Measurements from ENCODE around the gene TUBGCP2.
A peak's percentile ranks its signal among the peaks of the same experiment; 100 is the strongest.

The TUBGCP2 gene

DNA sequence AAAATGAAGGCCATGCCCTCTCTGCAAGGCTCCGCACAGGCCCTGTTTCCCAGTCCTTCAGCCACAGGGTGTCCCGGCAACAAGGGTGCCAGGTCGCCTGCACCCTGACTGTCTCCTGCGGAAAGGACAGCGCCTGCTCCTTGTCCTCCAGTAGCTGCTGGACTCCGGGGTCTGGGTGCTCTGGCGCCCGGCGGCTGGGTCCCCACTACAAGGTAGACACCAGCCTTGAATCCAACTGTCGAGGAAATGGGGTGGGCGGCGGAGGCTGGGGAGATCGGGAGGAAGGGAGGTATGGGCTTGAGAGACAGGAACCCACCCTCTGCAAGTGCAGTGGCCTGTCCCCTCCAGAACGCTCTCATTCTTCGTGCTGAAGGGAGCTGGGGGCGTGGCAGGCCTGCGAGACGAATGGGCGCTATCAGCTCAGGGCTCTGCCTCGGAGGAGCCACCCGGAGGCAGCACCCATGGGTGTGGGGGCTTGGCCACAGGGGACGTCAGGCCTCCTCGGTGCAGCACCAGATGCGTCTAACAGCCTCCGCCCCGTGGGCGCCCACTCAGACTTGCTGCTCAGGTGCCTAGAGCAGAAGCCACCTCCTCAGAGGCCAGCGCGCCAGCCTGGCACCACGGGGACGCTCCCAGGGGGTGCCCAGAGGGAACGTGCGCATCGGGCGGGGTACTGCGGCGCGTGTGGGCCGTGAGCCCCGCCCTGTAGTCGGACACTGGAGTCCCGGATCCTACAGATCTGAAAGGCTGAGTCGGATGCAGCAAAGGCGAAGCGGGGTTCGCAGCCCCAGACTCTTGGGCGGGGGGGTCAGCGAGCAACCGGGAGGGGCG lies 47.6 kb downstream of the TUBGCP2 start:
- DNase-seq = peak; percentile 73

DNA sequence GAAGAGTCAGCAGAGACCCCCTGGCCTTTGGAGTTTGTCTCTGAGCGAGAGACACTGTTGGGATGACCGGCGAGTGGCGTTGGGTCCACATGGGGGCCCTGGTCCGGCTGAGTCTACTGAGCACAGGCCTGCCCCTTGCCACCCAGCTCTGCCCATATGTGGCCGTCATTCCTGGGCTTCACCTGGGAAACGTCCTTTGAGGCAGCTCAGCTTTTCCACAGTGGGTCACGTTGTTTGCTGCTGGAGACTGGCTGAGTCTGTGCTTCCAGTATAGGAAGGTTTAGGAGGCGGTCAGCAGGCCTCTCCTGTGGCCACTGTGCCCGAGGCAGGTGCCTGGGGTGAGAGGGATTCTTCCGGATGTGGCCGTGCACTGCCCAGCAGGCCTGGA lies 49.1 kb downstream of the TUBGCP2 start:
- no peak for DNase-seq

DNA sequence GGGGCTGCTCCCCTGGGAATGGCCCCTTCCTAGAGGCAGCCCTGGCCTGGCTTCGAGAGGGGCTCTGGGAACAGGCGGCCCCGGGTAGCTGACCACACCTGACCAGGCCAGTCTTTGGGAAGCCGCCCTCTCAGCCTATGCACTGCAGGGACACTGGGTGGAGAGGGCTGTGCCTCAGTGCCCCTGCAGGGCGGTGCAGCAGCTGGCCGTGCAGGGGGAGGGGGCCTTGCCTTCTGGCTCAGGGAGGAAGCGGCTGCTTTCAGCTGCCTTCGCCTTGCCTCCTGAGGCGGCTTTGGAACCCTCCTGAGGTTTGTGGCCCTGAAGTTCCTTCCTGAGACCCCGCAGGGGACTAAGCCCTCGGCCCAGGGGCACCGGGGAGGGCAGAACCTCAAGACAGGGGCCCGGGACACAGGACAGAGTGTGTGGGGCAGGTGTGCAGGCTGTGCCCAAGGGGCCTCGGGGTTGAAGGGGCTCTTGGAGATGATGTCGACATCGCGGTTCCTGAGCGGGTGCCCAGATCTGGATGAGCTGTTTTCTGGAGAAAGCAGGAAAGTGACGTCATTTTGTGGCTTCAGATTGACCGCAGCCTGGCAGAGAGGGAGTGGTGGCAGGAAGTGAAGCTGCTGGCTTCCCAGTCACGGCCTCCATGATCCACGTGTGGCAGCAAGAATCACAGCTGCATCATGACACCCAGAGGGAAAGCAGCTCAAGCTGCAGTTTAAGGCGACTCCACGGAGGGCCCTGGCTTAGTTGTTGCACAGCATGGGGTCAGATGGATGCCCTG lies 49.7 kb downstream of the TUBGCP2 start:
- DNase-seq = no peak

DNA sequence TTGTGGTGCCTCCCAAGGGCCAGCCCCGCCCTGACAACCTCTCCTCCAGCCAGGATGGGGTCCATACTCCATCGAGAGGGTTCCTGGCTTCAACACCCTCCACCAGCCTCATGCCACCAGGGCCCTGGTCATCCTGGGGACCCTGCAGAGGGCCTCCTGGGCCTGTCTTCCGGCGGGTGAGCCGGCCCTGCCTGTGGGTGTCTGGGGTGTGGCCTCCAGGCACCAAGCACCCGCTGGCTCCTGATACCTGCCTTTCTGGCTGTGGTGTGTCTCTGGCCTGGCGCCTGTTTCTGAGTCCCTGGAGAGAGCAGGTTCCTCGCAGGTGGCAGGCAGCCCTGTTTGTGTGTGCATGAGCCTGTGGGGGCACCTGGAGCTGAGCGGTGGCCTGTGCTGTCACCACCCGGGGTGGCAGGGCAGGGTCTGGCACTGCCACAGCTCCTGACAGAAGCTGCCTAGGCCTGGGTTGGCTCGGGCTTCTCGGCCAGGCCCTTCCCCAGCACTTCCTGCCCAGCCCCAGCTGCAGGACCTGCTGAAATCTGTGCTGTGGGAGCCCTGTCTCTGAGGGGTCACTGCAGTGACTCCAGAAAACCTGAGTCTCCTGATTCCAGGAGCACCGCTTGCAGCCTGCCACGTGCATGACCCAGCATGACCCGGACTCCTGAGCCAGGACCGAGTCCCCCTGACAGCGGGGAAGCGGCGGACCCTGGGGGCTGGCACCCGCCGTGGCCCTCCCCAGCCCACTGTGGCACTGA lies 50.4 kb downstream of the TUBGCP2 start:
- DNase-seq = peak; percentile 33

DNA sequence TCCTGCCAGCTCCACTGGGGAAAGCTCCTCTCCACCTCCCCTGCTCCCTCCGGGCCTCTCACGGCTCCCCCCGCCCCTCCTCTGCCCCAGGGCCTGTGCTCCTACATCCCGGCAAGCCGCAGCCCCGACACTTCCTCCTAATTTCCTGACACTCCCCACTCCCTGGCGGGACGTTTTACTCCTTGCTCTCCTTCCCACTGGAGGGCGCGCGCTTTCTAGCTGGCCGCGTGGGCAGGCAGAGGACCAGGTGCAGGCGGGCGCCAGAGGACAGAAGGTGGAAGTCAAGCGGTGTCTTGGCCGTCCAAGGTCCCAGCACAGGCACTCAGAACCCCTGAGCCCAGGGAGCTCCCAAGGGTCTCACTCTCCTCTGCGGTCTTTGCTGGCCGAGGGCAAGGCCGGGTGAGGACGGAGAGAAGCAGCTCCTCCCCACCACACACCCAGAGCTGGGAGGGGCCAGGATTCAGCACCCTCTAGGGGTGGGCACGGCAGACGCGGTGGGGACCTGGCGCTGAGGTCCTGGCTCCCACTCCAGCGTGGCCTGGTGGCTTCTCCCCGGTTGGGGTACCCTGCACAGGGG lies 51.1 kb downstream of the TUBGCP2 start:
- no peak for DNase-seq

DNA sequence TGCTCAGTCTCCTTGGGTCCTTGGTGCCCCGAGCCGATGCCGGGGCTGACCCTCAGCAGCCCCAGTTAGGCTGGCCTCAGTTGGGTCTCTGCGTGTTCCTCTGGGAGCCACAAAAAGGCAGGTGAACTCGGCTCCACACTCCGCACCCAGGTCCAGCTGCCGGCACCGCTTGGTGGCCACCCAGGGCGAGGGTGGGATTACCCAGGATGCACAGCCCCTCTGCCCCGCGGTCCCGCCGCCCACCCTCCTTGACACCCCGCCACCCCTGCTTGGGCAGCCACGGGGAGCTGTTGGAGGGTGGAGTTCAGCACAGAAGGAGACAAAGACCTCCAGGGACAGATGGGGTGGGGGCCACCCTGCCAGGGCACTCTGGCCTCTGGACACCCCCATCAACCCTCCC lies 53.3 kb downstream of the TUBGCP2 start:
- no peak for DNase-seq

DNA sequence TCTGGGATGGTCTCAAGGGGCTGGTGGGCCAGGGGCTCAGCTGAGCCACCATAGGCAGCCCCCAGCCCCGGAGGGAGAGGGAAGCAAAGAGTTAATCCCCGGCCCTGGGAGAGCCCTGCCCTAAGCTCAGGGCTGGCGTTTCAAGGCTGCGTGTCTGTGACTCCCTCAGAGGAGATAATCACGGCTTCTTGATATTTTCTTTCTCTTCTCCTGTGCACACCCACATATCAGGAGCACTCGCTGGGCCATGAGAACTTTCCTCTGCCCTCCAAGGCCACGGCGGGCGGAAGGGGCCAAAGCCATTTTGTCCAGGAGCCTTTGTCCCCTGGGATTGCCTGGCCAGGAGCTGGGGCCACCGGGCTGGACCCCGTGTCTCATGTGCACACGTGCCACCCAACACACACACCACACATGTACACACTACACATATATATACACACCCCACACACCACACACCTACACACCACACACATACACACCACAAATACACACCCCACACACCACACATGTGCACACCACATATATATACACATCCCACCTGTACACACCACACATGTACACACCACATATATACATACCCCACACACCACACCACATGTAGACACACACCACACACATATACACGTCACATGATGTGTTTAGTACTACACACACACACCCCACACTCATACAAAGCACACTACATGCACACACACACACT lies 54.1 kb downstream of the TUBGCP2 start:
- DNase-seq = no peak

DNA sequence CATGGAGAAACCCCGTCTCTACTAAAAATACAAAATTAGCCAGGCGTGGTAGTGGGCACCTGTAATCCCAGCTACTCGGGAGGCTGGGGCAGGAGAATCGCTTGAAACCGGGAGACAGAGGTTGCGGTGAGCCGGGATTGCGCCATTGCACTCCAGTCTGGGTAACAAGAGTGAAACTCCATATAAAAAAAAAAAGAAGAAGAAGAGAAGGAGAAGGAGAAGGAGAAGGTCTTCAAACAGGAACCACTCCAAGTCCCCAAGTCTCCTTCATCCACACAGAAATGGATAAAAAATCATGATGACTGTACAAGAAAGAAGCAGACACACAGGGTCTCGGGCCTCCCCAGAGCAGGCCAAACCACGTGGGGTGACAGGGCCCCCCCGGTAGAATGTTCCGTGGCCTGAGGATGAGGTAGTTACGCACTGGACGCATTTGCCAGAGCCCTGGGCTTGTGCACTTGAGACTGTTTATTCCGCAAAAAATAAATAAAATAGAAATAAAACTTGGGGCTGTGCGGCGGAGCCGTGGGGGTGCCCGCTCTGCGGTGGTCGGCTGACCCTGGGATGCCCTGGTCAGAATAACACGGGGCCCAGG lies 55.2 kb downstream of the TUBGCP2 start:
- DNase-seq = no peak

DNA sequence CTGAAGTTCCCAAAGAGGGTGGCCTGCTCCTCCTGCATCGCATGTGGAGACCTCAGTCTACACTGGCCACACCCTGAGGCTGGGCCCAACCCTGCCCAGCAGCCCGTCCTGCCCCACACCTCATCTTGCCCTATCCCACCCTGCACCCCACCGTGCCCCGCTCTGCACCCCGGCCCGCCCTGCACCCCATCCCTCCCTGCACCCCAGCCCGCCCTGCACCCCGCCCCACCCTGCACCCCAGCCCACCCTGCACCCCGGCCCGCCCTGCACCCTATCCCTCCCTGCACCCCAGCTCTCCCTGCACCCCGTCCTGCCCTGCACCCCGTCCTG lies 56.5 kb downstream of the TUBGCP2 start:
- DNase-seq = no peak

DNA sequence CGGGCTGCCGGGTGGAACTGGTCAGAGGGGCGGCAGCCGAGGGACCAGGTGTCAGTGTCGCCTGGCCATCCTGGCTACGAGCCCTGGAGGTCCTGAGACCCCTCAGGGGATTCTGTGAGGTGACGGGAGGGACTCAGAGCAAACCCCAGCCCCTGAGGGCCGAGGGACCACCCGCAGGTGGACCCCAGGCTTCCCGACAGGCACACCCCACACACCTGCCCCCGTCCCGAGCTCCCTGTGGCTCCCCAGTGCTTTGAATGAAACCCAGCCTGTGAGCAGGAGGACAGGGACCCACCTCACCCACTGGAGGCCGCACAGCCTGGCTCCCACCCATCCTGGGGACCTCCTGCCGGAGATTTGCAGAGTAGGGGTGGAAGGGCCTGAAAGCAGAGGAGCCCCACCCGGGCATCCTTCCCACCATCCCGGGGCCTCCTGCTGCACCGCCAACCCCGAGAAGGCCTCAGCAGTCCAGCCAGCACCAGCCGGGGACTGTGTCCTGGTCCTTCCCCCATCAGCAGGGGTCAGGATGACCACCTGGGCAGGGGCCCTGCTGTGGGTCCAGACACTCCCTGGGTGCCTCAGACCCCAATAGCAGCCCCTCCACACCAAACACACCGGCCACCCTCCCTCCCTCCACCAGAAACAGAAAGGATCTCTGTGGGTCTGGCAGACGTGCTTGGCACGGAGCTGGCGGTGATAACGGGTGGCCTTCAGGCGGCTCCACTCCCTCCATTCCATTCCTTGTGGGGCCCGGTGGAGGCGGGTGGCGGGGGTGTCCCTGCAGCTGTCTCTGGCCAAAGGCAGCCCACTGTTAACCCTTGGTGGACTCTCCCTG lies 57.1 kb downstream of the TUBGCP2 start:
- DNase-seq = no peak

DNA sequence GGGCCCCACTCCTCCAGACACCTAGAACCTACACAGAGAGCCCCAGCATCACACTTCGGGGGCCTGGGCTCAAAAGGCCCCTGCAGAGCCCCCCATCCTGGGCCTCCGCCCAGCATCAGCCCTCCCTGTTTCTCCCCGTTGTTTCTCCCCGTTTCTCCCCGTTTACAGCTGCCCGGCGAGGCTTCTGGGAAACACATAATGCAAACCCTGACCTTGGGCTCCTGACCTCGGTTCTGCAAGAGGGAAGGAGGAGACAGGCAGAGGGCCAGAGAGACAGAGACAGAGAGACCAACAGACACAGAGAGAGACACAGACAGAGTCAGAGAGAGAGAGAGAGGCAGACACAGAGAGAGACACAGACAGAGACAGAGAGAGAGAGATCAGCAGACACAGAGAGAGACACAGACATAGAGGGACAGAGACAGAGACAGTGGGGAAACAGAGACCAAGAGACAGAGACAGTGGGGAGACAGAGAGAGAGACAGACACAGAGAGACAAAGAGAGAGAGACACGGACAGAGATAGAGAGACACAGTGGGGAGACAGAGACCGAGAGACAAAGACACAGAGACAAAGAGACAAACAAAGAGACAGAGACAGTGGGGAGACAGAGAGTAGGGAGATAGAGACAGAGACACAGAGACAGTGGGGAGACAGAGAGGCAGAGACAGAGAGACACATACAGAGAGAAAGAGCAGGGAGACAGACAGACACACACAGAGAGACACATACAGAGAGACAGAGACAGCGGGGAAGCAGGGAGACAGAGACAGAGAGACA lies 58.5 kb downstream of the TUBGCP2 start:
- DNase-seq = no peak

DNA sequence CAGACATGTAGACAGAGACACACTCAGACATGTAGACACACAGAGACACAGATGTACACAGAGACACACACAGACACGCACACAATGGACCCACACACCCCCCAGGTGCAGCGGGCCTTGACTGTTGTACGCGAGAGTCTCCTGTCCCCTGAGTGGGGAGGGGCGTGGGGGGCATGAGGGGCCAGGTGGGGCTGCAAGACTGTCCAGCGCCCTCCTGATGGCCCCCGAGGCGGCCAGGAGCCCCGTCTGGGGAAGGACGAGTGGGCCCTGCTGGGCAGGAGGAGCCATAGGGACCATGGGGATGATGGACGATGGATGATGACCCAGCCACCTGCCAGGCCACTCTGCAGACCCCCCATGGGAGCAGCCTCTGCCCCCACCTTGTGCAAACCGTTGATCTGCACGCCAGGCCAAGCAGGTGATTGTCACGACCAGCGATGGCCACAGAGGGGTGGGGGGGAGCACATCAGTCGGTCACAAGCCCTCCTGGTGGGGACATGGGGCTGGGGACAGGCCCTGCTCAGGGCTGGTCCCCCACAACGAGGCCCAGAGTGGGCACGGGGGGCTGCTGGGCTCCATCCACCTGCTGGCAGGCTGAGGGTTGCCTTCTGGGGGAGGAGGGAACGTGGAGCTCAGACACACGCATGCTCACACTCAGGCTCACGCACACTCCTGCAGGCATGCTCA lies 59.4 kb downstream of the TUBGCP2 start:
- no peak for DNase-seq

DNA sequence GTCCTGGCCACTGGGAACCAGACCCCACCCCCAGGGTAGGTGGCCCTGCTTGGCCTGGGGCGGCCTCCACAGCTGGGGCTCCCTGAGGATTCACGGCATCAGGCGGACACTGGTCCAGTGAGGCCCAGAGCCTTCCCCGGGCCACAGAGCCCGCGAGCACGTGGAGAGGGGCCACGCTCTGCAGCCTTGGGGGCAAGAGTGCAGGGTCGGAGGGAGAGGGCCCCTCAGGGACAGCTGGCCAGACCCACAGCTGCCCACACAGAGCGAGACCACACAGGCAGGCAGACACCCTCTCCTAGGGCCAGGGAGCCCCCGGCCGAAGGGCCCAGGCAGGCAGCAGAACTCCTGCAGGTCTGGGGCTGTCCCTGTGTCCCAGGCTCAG lies 60.3 kb downstream of the TUBGCP2 start:
- no peak for DNase-seq

DNA sequence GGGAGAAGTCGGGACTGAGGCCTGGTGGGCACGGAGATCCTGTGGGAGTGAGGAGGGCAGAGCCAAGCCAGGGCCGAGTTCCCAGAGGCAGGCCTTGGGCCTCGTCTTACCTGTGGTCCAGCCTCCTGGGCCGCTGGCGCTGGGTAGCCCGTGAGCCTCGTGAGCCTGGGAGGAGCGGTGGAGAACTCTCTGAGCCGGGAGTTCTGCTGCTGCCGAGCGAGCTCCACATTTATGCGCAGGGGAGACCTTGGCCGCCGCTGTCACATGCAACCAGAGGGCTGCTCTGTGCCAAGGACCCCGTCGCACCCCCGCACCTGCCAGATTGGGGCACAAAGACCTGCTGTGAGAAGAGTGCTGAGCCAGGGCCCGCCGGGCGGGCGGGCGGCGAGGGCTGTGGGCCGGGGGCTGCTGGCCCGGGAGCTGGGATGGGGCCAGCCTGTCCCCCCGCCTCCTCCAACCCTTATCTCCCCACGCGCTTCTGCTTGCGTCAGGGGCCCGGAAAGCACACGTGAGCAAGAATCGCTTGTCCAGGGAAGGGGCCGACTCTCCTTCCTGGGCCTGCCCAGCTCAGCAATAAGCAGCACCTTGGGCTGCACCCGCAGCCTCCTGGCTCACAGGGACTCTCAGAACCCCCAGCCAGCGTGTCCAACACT lies 60.9 kb downstream of the TUBGCP2 start:
- DNase-seq = no peak

DNA sequence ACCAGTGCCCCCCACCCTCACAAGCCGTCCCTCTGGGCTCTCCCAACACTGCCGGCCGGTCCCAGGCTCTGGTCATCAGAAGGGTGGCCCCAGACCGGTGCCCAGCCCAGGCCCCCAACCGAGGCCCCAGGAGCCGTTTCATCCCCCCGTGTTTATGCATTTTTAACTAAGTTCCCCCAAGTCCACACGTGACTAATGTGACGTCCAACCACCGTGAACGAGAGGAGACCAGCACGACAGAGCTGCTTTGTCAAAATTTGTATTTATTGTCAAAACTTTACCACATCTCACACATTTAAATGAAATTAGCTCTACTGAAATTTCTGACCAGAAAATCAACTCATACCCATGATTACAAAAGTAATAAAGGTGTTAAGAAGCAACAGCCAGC lies 62.4 kb downstream of the TUBGCP2 start:
- no peak for DNase-seq

DNA sequence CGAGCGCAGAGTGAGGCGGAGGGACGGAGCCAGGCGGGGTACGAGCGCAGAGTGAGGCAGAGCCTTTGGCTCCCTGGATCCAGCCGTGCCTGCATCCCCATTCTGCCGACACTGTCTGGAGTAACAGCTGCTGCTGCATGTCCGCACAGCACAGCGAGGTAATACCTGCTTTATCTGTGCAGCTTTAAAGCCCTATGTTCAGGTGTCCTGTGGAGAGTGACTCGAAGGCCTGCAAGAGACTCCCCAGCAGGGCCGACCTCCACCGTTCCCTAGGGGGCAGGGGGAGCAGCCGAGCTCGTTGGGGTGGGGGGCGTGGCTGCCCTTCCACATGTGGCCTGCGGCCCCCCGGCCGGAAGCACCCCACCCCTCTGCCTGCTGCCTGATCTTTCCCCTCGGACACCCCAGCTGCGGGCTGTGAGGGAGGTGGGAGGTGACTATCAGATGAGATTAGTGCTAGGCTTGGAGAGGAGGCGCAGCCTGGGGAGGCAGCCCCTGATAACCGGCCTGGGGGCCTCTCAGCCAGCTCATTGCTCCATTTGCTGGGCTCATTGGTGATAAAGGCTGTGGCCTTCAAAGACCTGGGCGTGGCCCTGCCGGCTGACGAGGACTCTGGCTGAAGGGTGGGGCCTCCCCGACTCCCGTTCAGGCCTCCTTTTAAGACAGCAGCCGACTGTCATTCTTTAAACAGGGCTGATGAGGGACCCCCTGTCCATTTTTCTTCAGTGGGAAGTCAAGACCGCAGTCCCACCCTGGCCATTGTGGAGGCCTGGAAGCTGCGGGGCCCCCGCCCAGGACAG lies 63.0 kb downstream of the TUBGCP2 start:
- no peak for DNase-seq

DNA sequence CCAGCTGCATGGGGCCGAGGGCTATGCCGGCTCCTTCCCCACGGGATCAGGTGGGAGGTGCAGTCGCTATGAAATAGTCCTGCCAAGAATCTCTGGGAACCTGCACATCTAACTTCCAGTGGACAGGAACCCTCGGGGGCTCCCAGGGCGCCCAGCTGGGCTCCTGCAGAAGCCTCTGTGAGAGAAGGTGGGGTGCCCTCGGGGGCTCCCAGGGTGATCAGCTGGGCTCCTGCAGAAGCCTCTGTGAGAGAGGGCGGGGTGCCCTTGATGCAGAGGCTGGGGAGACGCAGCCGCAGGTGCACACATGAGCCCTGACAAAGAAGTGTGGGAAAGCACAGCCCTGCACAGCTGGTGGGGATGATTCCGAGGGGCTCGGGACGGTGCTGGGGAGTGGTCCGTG lies 65.1 kb downstream of the TUBGCP2 start:
- no peak for DNase-seq

DNA sequence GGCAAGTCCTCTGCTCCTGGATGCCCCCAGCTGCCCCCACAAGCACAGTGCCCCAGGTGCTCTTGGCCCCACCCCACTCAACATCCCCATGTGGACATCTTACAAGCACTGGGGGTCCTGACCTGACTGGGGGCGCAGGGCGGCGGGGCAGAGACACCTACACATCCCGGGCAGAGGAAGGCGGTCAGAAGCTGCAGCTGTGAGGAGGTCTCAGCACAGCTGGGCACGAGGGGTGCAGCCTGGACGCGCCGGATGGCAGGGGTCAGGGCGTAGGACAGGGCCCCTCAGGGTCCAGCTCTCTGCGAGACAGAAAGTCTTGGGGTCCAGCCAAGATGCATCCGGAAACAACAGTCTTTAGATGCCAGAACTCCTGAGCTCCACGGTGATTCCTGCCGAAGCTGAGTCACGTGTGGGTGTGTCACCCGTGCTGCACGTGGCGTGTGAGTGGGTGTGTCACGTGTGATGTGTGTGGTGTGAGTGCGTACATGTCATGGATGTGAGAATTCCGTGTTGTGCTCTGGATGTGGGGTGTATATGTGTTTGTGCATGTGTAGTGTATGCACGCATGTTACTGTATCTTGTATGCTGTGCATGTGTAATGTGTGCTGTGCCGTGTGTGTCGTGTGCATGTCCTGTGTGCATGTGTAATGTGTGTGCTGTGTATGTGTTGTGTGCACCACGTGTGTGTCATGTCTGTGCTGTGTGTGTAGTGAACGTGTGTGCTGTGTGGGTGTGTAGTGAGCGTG lies 65.9 kb downstream of the TUBGCP2 start:
- no peak for DNase-seq
